ENCODE data around the gene PLOD2. TPM values are rescaled to one million over a fixed set of nuclear protein-coding genes. Genes with fewer than 3 reads are reported as not detected.

Gene PLOD2
- total RNA-seq, 1 donor from 2014 or later, result 29.2 TPM

GRCh38 chr3:146189519-146190173, 28.7 kb upstream of the PLOD2 start:
- H3K9me3 Mint-ChIP-seq, result no peaks in the 10 kb centered on the region
- no peak overlapping the region for H3K27ac ChIP-seq
- peak; percentile 71 for DNase-seq (ENCODE audit: low spot score)
- no peaks in the 10 kb centered on the region for H3K27me3 ChIP-seq
- no peaks in the 10 kb centered on the region for H3F3A ChIP-seq (ENCODE audit: low read depth)
- H3K4me3 Mint-ChIP-seq, result no peak overlapping the region
- H3K9me3 ChIP-seq (ENCODE audit: low read depth), result no peaks in the 10 kb centered on the region
- H3K4me2 ChIP-seq, result no peak overlapping the region
- no peak for TF ChIP-seq EZH2 (IDR thresholded peaks at IDR 0.05)
- TF ChIP-seq, protein P1, sequence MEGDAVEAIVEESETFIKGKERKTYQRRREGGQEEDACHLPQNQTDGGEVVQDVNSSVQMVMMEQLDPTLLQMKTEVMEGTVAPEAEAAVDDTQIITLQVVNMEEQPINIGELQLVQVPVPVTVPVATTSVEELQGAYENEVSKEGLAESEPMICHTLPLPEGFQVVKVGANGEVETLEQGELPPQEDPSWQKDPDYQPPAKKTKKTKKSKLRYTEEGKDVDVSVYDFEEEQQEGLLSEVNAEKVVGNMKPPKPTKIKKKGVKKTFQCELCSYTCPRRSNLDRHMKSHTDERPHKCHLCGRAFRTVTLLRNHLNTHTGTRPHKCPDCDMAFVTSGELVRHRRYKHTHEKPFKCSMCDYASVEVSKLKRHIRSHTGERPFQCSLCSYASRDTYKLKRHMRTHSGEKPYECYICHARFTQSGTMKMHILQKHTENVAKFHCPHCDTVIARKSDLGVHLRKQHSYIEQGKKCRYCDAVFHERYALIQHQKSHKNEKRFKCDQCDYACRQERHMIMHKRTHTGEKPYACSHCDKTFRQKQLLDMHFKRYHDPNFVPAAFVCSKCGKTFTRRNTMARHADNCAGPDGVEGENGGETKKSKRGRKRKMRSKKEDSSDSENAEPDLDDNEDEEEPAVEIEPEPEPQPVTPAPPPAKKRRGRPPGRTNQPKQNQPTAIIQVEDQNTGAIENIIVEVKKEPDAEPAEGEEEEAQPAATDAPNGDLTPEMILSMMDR (IDR thresholded peaks at IDR 0.05), result peak; percentile 75
- no peaks in the 10 kb centered on the region for H3K4me1 Mint-ChIP-seq
- no peak overlapping the region for H3K9ac ChIP-seq
- no peak overlapping the region for H2AFZ ChIP-seq (replicated peaks)
- H3K27ac Mint-ChIP-seq, result no peak overlapping the region
- no peaks in the 10 kb centered on the region for H3K36me3 Mint-ChIP-seq
- no peak overlapping the region for H3K4me3 ChIP-seq
- no peaks in the 10 kb centered on the region for H3K27me3 Mint-ChIP-seq (ENCODE audit: insufficient read depth, low read depth)
- no peaks in the 10 kb centered on the region for H3K36me3 ChIP-seq
- H3K4me1 ChIP-seq, result no peaks in the 10 kb centered on the region
- H3K79me2 ChIP-seq (ENCODE audit: low read depth), result no peaks in the 10 kb centered on the region
- no peaks in the 10 kb centered on the region for H4K20me1 ChIP-seq (ENCODE audit: low read depth)

DNA sequence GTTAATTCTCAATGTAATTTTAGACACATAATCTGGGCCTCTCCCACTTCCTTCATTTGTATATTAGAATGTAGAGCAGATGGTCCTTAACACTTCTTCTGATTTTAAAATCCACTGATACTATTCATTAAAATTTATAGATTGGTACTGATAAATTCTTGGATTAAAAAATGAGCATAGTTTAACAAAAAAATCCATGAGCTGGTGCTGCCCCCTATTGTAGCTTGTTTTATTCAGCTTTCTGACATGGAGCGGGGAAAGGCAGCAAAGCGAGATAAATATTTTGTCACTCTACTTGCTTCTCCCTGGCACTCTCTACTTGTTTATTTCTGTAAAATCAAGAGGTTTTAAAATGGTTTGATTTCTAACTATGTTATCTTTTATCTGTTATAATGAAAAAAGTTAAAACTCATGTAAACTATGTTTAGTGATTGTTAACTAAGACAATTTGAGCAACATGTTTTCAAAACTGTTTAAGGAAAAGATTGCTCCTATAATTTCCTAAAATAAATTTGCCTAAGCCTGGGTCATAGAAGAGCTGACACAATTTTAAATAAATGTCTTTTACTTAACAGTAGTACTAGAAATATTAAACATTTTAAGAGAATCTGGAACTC, 26.5 kb upstream of the PLOD2 start:
- Mint-ChIP-seq H3K27ac (no peak overlapping the region), H3K4me3 (no peak overlapping the region), H3K9me3 (no peaks in the 10 kb centered on the region), H3K27me3 (ENCODE audit: insufficient read depth, low read depth) (no peaks in the 10 kb centered on the region), H3K36me3 (no peaks in the 10 kb centered on the region), H3K4me1 (no peaks in the 10 kb centered on the region)
- no peak overlapping the region for H3K27ac ChIP-seq
- peak; percentile 38 for DNase-seq (ENCODE audit: low spot score)
- H3K36me3 ChIP-seq, result no peaks in the 10 kb centered on the region
- no peak overlapping the region for H3K4me2 ChIP-seq
- TF ChIP-seq EZH2 (IDR thresholded peaks at IDR 0.05), result no peak
- no peak for TF ChIP-seq EZH2phosphoT487 (IDR thresholded peaks at IDR 0.05)
- TF ChIP-seq, protein P1 (IDR thresholded peaks at IDR 0.05), result peak; percentile 70
- no peak overlapping the region for H3K9ac ChIP-seq
- no peak overlapping the region for H2AFZ ChIP-seq (replicated peaks)
- no peaks in the 10 kb centered on the region for H3F3A ChIP-seq (ENCODE audit: low read depth)
- H4K20me1 ChIP-seq (ENCODE audit: low read depth), result no peaks in the 10 kb centered on the region
- no peaks in the 10 kb centered on the region for H3K79me2 ChIP-seq (ENCODE audit: low read depth)
- H3K4me1 ChIP-seq, result no peaks in the 10 kb centered on the region
- no peaks in the 10 kb centered on the region for H3K27me3 ChIP-seq
- no peaks in the 10 kb centered on the region for H3K9me3 ChIP-seq (ENCODE audit: low read depth)
- no peak overlapping the region for H3K4me3 ChIP-seq

- no peaks in the 10 kb centered on the region for H3K27me3 Mint-ChIP-seq (ENCODE audit: insufficient read depth, low read depth)
- no peak overlapping the region for H2AFZ ChIP-seq (replicated peaks)
- H3K79me2 ChIP-seq (ENCODE audit: low read depth), result no peaks in the 10 kb centered on the region
- no peaks in the 10 kb centered on the region for H3K27me3 ChIP-seq
- no peaks in the 10 kb centered on the region for H3F3A ChIP-seq (ENCODE audit: low read depth)
- H3K27ac Mint-ChIP-seq, result no peak overlapping the region
- TF ChIP-seq EZH2phosphoT487 (IDR thresholded peaks at IDR 0.05), result no peak
- TF ChIP-seq, protein P1 (IDR thresholded peaks at IDR 0.05), result no peak
- TF ChIP-seq EZH2 (IDR thresholded peaks at IDR 0.05), result no peak
- no peaks in the 10 kb centered on the region for H3K9me3 Mint-ChIP-seq
- no peaks in the 10 kb centered on the region for H4K20me1 ChIP-seq (ENCODE audit: low read depth)
- no peaks in the 10 kb centered on the region for H3K9me3 ChIP-seq (ENCODE audit: low read depth)
- H3K4me3 ChIP-seq, result no peak overlapping the region
- no peak for DNase-seq (ENCODE audit: low spot score)
- no peaks in the 10 kb centered on the region for H3K4me1 ChIP-seq
- no peak overlapping the region for H3K27ac ChIP-seq
- no peak overlapping the region for H3K9ac ChIP-seq
- H3K36me3 ChIP-seq, result no peaks in the 10 kb centered on the region
- H3K4me1 Mint-ChIP-seq, result no peaks in the 10 kb centered on the region
- no peak overlapping the region for H3K4me2 ChIP-seq
- no peaks in the 10 kb centered on the region for H3K36me3 Mint-ChIP-seq
- H3K4me3 Mint-ChIP-seq, result no peak overlapping the region
These were observed 23.4 kb upstream of the PLOD2 start for GRCh38 chr3:146184241-146185015.
